Retinal pigment epithelial cell (primary cell): Measurements from ENCODE around the gene RTN4.

Experiments
- DNase-seq: peaks from one replicate; pipeline ENCODE4 v3.0.0-alpha.2; 2010; ENCODE audit warnings: low read depth
- H3K4me3 ChIP-seq: 2 replicates; pipeline ENCODE4 v1.5.1; 2011; ENCODE audit warnings: mild to moderate bottlenecking, low read length, control low read depth, moderate library complexity
- TF ChIP-seq, protein P1 (sequence below): conservative IDR thresholded peaks from 2 replicates; pipeline ENCODE4 v1.5.1; 2011; ENCODE audit warnings: low read depth, low read length, control low read depth, inconsistent platforms

Gene RTN4

DNA sequence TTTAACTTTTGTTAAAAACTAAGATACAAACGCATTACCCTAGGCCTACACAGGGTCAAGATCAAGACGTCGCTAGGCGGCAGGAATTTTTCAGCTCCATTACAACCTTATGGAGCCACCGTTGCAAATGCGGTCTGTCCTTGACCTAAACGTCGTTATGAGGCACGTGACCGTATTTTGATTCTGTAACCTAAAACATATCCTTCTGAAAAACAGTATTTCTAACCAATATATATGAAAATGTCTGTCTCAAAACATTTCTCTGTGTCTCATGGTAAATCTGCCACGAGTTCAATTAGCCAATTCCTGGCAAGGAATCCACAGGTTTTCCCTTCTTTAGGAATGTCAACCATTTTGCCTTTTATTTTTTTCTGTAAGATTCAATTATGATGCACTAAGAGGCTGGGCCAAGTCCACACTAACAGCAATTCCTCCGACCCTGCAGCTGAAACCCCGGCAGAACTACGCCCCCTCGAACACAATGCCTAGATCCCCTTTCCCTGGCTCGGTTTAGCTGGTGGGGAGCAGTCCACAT is 1.7 kb downstream of the RTN4 start:
- peak overlapping the region; percentile 95 for H3K4me3 ChIP-seq
- TF ChIP-seq, protein P1, sequence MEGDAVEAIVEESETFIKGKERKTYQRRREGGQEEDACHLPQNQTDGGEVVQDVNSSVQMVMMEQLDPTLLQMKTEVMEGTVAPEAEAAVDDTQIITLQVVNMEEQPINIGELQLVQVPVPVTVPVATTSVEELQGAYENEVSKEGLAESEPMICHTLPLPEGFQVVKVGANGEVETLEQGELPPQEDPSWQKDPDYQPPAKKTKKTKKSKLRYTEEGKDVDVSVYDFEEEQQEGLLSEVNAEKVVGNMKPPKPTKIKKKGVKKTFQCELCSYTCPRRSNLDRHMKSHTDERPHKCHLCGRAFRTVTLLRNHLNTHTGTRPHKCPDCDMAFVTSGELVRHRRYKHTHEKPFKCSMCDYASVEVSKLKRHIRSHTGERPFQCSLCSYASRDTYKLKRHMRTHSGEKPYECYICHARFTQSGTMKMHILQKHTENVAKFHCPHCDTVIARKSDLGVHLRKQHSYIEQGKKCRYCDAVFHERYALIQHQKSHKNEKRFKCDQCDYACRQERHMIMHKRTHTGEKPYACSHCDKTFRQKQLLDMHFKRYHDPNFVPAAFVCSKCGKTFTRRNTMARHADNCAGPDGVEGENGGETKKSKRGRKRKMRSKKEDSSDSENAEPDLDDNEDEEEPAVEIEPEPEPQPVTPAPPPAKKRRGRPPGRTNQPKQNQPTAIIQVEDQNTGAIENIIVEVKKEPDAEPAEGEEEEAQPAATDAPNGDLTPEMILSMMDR = peak; percentile 25
- DNase-seq = no peak

DNA sequence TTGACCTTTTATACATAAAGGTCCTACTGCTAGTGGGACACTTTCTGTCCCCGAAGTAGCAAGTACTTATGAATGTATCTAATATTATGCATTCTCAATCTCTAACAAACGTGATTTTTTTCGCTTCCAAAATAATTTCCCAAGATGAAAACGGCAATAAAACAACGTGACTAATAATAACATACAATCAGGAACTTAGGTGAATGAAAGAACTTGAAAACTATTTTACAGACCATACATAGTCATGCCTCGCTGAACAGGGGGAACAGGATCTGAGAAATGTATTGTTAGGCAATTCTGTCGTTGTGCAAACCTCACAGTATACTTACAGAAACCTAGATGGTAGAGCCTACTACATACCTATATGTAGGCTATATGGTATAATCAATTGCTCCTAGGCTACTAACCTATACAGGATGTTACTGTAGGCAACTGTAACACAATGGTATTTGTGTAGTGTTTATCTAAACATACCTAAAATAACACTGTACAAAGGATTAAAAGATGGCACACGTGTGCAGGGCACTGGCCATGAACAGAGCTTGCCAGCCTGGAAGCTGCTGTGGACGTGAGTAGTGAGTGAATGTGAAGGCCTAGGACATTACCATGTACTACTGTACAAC is 2.5 kb downstream of the RTN4 start:
- DNase-seq = no peak
- H3K4me3 ChIP-seq = peak overlapping the region; percentile 95
- TF ChIP-seq, protein P1 = no peak

DNA sequence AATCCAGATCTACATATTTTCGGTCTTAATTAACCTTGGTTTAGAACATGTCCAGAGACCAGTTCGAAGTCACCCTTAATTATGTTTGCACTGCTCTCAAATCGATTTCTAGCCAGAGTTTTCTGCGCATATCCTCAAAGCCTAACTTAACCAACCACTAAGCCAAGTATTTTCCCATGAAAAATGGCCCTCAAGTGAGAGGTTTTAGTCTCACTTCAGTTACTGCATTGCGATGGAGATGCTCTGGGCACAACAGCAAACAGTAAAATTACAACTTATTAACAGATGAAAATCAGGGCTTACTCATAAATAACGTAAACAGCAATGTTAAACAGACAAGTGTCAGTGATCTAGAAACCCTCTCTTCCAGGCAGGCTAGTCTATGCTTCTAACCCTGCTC is 4.5 kb downstream of the RTN4 start:
- TF ChIP-seq, protein P1 = no peak
- H3K4me3 ChIP-seq = peak overlapping the region; percentile 24
- DNase-seq = no peak

- no peak overlapping the region for H3K4me3 ChIP-seq
- no peak for DNase-seq
- TF ChIP-seq, protein P1 = no peak
Measured at GRCh38 chr2:55043841-55044240, 6.4 kb downstream of the RTN4 start.

- no peak for DNase-seq
- TF ChIP-seq, protein P1 = no peak
- H3K4me3 ChIP-seq = no peak overlapping the region
Measured at GRCh38 chr2:55038428-55038827, 11.8 kb downstream of the RTN4 start.

DNA sequence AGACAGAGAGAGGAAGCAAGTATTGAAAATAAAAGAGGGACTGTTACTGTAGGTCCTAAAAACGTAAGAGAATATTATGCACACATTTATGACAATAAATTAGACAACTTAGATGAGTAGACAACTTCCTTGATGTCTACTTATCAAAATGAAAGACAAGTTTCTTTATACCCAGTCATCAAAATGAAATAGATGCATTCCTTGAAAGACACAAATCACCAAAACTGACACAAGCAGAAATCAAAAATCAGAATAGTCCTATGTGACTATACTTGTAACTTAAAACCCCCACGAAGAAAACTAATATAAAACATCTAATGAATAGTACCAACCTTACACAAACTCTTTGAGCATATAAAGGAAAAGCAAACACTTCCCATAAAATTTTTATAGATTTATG is 14.5 kb downstream of the RTN4 start:
- TF ChIP-seq, protein P1 = no peak
- no peak for DNase-seq
- H3K4me3 ChIP-seq = no peak overlapping the region

- no peak overlapping the region for H3K4me3 ChIP-seq
- TF ChIP-seq, protein P1 = no peak
- DNase-seq = no peak
Measured at GRCh38 chr2:55033921-55034320, 16.3 kb downstream of the RTN4 start.
